WTC11 (cell line): Measurements from ENCODE around the gene FANK1.

Experiments used
- ATF2 ChIP-seq: sonication (generic); formaldehyde crosslinking; IDR thresholded peaks from 2 replicates; pipeline ENCODE4 v1.8.1; 2022; ENCODE audit warnings: low read depth, missing genetic modification reagents, borderline replicate concordance
- CTCF ChIP-seq: fragments of 200-600 bp; IDR thresholded peaks from 2 replicates; pipeline ENCODE4 v1.8.0; 2022; ENCODE audit warnings: antibody characterized with exemption
- JUN ChIP-seq: sonication (generic); formaldehyde crosslinking; IDR thresholded peaks from 2 replicates; pipeline ENCODE4 v1.8.0; 2023; ENCODE audit warnings: mild to moderate bottlenecking, missing genetic modification reagents
- MLX ChIP-seq: sonication (generic); formaldehyde crosslinking; IDR thresholded peaks from 2 replicates; pipeline ENCODE4 v1.8.1; 2023; ENCODE audit warnings: mild to moderate bottlenecking, missing genetic modification reagents, moderate library complexity
- MXD4 ChIP-seq: fragments of 250-450 bp; sonication (Bioruptor Pico); IDR thresholded peaks from 2 replicates; pipeline ENCODE4 v1.8.0; 2021; ENCODE audit warnings: mild to moderate bottlenecking, moderate library complexity, borderline replicate concordance
- NFYB ChIP-seq: sonication (generic); formaldehyde crosslinking; conservative IDR thresholded peaks from 2 replicates; pipeline ENCODE4 v1.8.0; 2022; ENCODE audit warnings: low read depth, missing genetic modification reagents
- TP53 ChIP-seq: sonication (generic); formaldehyde crosslinking; IDR thresholded peaks from 2 replicates; pipeline ENCODE4 v1.8.1; 2023; ENCODE audit warnings: mild to moderate bottlenecking, missing genetic modification reagents
- ZBTB43 ChIP-seq: sonication (generic); formaldehyde crosslinking; IDR thresholded peaks from 2 replicates; pipeline ENCODE4 v1.8.1; 2023; ENCODE audit warnings: mild to moderate bottlenecking, missing genetic modification reagents
- ZNF512 ChIP-seq: sonication (generic); formaldehyde crosslinking; IDR thresholded peaks from 2 replicates; pipeline ENCODE4 v1.8.1; 2022; ENCODE audit warnings: missing genetic modification reagents, borderline replicate concordance

GRCh38 chr10:125980521-125981035 is 84.2 kb downstream of the FANK1 start:
- no peak for TF ChIP-seq CTCF
- TF ChIP-seq MLX (CRISPR knock-in tag) = no peak
- no peak for TF ChIP-seq MXD4 (CRISPR knock-in tag)
- TF ChIP-seq ZNF512 (CRISPR knock-in tag) = no peak
- TF ChIP-seq TP53 (CRISPR knock-in tag) = no peak
- no peak for TF ChIP-seq JUN
- no peak for TF ChIP-seq NFYB (CRISPR knock-in tag)
- TF ChIP-seq ZBTB43 (CRISPR knock-in tag) = no peak
- TF ChIP-seq ATF2 (CRISPR knock-in tag) = no peak
